GM12878 (cell line): ENCODE data around the gene NDUFV1. TPM values are rescaled to one million over a fixed set of nuclear protein-coding genes. Genes with fewer than 3 reads are reported as not detected.
"Not testable (repeated sequence)": the region's sequence is repeated elsewhere in the genome, so short reads cannot be mapped to it uniquely, and the experiment has no call there.

Source experiments
- ATAC-seq: fragments of 200-7000 bp; cut with Tn5 transposase; 3 replicates; pipeline ENCODE4 v1.9.1; 2020; ENCODE audit warnings: mild to moderate bottlenecking, moderate library complexity
- BruUV-seq: library from RNA; stranded (reverse); fragments of 400-500 nt; replicated peaks from 2 replicates; lab custom pipeline; 2021; lab: Mats Ljungman, UMichigan
- CTCF ChIA-PET: fragments of 300-600 bp; sonication (Branson Sonifier 250); formaldehyde crosslinking; extraction: SDS; loops from one replicate; lab custom pipeline; 2021; ENCODE audit warnings: inconsistent platforms; lab: Yijun Ruan, JAX
- POLR2A ChIA-PET: fragments of 350-600 bp; formaldehyde crosslinking; extraction: SDS; loops from one replicate; lab custom pipeline; 2021; ENCODE audit warnings: inconsistent platforms; lab: Charles Lee
- RAD21 ChIA-PET: fragments of 300-600 bp; sonication (Branson Sonifier 250); formaldehyde crosslinking; loops from one replicate; lab custom pipeline; 2023; ENCODE audit warnings: antibody characterized with exemption; ENCODE audit not compliant: unreplicated experiment; lab: Charles Lee
- SMC1A ChIA-PET: fragments of 300-600 bp; sonication (Branson Sonifier 250); formaldehyde crosslinking; loops from one replicate; lab custom pipeline; 2023; ENCODE audit not compliant: unreplicated experiment, uncharacterized antibody; lab: Charles Lee
- DNase-seq: peaks from one replicate; pipeline ENCODE4 v3.0.0-alpha.2; 2011; ENCODE audit warnings: low read depth, low spot score
- FAIRE-seq: peaks from 3 replicates; lab custom pipeline; 2011; peaks lifted over from hg19 to GRCh38; lab: Jason Lieb, UNC
- H2AFZ ChIP-seq: 2 replicates; pipeline ENCODE4 v1.6.0; 2011; ENCODE audit warnings: low read depth, low read length, control low read depth; ENCODE audit not compliant: control insufficient read depth
- H3K27ac ChIP-seq: 2 replicates; pipeline ENCODE4 v1.5.1; 2011; ENCODE audit warnings: control low read depth; ENCODE audit not compliant: control insufficient read depth, insufficient read depth
- H3K27me3 ChIP-seq, 2 experiments: replicated peaks in 1 of 2; 2 replicates each; pipeline versions ENCODE4 v1.6.0 to v1.6.1; 2011; ENCODE audit warnings: low read length in 1 of 2; ENCODE audit not compliant: control insufficient read depth in 2 of 2, insufficient read depth in 2 of 2
- H3K36me3 ChIP-seq, 2 experiments: 2 replicates each; pipeline ENCODE4 v1.5.1; 2011; ENCODE audit warnings: low read length in 1 of 2; ENCODE audit not compliant: control insufficient read depth in 2 of 2, insufficient read depth in 2 of 2
- H3K4me1 ChIP-seq: 2 replicates; pipeline ENCODE4 v1.6.1; 2011; ENCODE audit warnings: mild to moderate bottlenecking, low read length, moderate library complexity, mixed read lengths; ENCODE audit not compliant: control insufficient read depth, insufficient read depth
- H3K4me2 ChIP-seq: 2 replicates; pipeline ENCODE4 v1.6.0; 2011; ENCODE audit warnings: control low read depth; ENCODE audit not compliant: control insufficient read depth, insufficient read depth
- H3K4me3 ChIP-seq: fragments of 200-600 bp; sonication (generic); 2 replicates; pipeline ENCODE4 v1.5.1; 2016
- H3K79me2 ChIP-seq: 2 replicates; pipeline ENCODE4 v1.6.0; 2011; ENCODE audit warnings: low read length; ENCODE audit not compliant: control insufficient read depth, insufficient read depth
- H3K9ac ChIP-seq: 2 replicates; pipeline ENCODE4 v1.8.0; 2011; ENCODE audit warnings: low read length, control low read depth, mixed read lengths; ENCODE audit not compliant: control insufficient read depth, insufficient read depth
- H3K9me3 ChIP-seq: replicated peaks from 3 replicates; pipeline ENCODE4 v1.5.1; 2011; ENCODE audit warnings: mild to moderate bottlenecking, low read length; ENCODE audit not compliant: control insufficient read depth, insufficient read depth
- H4K20me1 ChIP-seq: 2 replicates; pipeline ENCODE4 v1.6.0; 2011; ENCODE audit not compliant: control insufficient read depth, insufficient read depth
- WGBS: methylation state at CpG from one replicate; pipeline ENCODE4 v1.1.6; 2016; ENCODE audit warnings: low lambda C conversion rate; ENCODE audit not compliant: insufficient replicate concordance, insufficient coverage; ENCODE audit errors: missing lambda C conversion rate; 5-methylcytosine and 5-hydroxymethylcytosine counted together
- in situ Hi-C: fragments of 300-500 bp; cut with MboI; formaldehyde crosslinking; loops from 9 replicates; pipeline ENCODE4 v1.14.3; 2018; ENCODE audit warnings: mixed read lengths
- intact Hi-C: fragments of 100-400 bp; cut with micrococcal nuclease; formaldehyde crosslinking; loops from one replicate; pipeline ENCODE4 v1.14.2; 2022; ENCODE audit not compliant: unreplicated experiment
- polyA plus RNA-seq, 11 experiments: library from polyadenylated mRNA; depleted of rRNA in 4 of 11; unstranded in 6 of 11; stranded (reverse) in 5 of 11; fragments of >200 nt; fragmentation: Nextera tagmentation in 4 of 11; fragmentation: Illumina TruSeq in 1 of 11; extraction: Ambion mirVana in 4 of 11; extraction: Trizol in 1 of 11; gene quantifications; 1 replicate in 1 of 11; 2 replicates in 10 of 11; pipeline versions ENCODE4 v1.2.1 to v1.2.3, GENCODE V29; 2011 to 2016; ENCODE audit warnings: inconsistent platforms in 2 of 11, missing spikeins in 2 of 11, low read depth in 1 of 11
- total RNA-seq, 4 experiments: library from RNA; depleted of rRNA in 3 of 4; stranded (reverse); fragments of >200 nt in 3 of 4; fragmentation: Illumina TruSeq in 1 of 4; extraction: Trizol in 1 of 4; gene quantifications; 2 replicates each; pipeline versions ENCODE4 v1.2.1 to v1.2.3, GENCODE V29; 2013 to 2021

Gene NDUFV1
- total and polyA plus RNA-seq, 10 of the 15 experiments (the other 5 are each of a cell fraction or from before 2014, with no cell fraction given) = 8.2 to 380 (median 231) TPM

DNA sequence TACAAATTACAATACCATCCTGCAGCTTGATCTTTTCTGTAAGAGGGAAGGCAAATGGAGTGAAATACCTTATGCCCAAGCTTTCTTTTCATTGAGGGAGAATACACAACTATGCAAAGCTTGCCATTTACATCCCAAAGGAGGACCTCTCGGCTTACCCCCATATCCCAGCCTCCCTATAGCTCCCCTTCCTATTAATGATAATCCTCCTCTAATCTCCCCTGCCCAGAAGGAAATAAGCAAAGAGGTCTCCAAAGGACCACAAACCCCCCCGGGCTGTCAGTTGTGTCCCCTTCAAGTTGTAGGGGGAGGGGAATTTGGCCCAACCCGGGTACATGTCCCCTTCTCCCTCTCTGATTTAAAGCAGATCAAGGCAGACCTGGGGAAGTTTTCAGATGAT is 15.2 kb downstream of the NDUFV1 start:
- H3K4me3 ChIP-seq, ATAC-seq, H3K4me1 ChIP-seq, SMC1A ChIA-PET, H3K27ac ChIP-seq, FAIRE-seq, intact Hi-C loops, CTCF ChIA-PET, H3K79me2 ChIP-seq, H3K27me3 ChIP-seq, BruUV-seq, in situ Hi-C loops, POLR2A ChIA-PET, H4K20me1 ChIP-seq, H3K4me2 ChIP-seq, H2AFZ ChIP-seq, H3K9me3 ChIP-seq, H3K9ac ChIP-seq, DNase-seq, H3K36me3 ChIP-seq, RAD21 ChIA-PET: not testable (repeated sequence)
- 54% methylated on average over 3 of the region's 3 CpGs for WGBS

DNA sequence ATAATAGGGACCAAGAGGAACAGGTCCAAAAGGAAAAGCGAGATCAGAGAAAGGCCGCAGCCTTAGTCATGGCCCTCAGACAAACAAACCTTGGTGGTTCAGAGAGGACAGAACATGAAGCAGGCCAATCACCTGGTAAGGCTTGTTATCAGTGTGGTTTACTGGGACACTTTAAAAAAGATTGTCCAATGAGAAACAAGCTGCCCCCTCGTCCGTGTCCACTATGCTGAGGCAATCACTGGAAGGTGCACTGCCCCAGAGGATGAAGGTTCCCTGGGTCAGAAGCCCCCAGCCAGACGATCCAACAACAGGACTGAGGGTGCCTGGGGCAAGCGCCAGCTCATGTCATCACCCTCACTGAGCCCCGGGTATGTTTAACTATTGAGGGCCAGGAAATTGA is 16.2 kb downstream of the NDUFV1 start:
- POLR2A ChIA-PET = not testable (repeated sequence)
- 51% methylated on average over 7 of the region's 7 CpGs for WGBS

DNA sequence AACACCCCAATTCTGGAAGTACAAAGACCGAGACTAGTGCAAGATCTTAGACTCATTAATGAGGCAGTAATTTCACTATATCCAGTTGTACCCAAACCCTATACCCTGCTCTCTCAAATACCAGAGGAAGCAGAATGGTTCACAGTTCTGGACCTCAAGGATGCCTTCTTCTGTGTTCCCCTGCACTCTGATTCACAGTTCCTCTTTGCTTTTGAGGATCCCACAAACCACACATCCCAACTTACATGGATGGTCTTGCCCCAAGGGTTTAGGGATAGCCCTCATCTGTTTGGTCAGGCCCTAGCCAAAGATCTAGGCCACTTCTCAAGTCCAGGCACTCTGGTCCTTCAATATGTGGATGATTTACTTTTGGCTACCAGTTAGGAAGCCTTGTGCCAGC is 17.1 kb downstream of the NDUFV1 start:
- ATAC-seq, BruUV-seq, H3K4me3 ChIP-seq, H4K20me1 ChIP-seq, H3K27ac ChIP-seq, H3K4me2 ChIP-seq, DNase-seq, H3K27me3 ChIP-seq, POLR2A ChIA-PET, RAD21 ChIA-PET, H3K9ac ChIP-seq, H3K79me2 ChIP-seq, H3K9me3 ChIP-seq, FAIRE-seq, H3K4me1 ChIP-seq, H3K36me3 ChIP-seq, H2AFZ ChIP-seq, intact Hi-C loops, in situ Hi-C loops: not testable (repeated sequence)
- CTCF ChIA-PET = interaction anchor here (0.8 kb wide), 1 partner anchor 9 kb away, joined by 3 read pairs; no protein-coding TSS in a partner anchor
- SMC1A ChIA-PET = interaction anchor here (1.6 kb wide), 1 partner anchor 10 kb away, joined by 5 read pairs; no protein-coding TSS in a partner anchor
- 100% methylated on average over 1 of the region's 1 CpG for WGBS

More for the DNA sequence above, 16.2 kb downstream of the NDUFV1 start:
- FAIRE-seq, H3K27me3 ChIP-seq, H3K9me3 ChIP-seq, H3K4me3 ChIP-seq, H2AFZ ChIP-seq, RAD21 ChIA-PET, H3K9ac ChIP-seq, H3K79me2 ChIP-seq, H4K20me1 ChIP-seq, CTCF ChIA-PET, in situ Hi-C loops, SMC1A ChIA-PET, ATAC-seq, H3K4me1 ChIP-seq, intact Hi-C loops, BruUV-seq, H3K4me2 ChIP-seq, H3K36me3 ChIP-seq, DNase-seq, H3K27ac ChIP-seq: not testable (repeated sequence)
